H9 (cell line): ENCODE data around the gene VAV2. TPM values are rescaled to one million over a fixed set of nuclear protein-coding genes. Genes with fewer than 3 reads are reported as not detected.
A peak's percentile ranks its signal among the peaks of the same experiment; 100 is the strongest.

Source experiments
- DNase-seq: peaks from one replicate; pipeline ENCODE4 v3.0.0-alpha.2; 2017
- H2AFZ ChIP-seq: one replicate; pipeline ENCODE4 v1.6.1; 2013; ENCODE audit warnings: mild to moderate bottlenecking, low read length, control low read depth, moderate library complexity
- H2AK5ac ChIP-seq: 2 replicates; pipeline ENCODE4 v1.6.1; 2013; ENCODE audit warnings: low read length, control low read depth, mixed read lengths; ENCODE audit not compliant: insufficient read length
- H2BK120ac ChIP-seq: one replicate; pipeline ENCODE4 v1.6.1; 2013; ENCODE audit warnings: low read depth, mild to moderate bottlenecking, low read length, control low read depth, inconsistent platforms; ENCODE audit not compliant: poor library complexity, severe bottlenecking
- H2BK12ac ChIP-seq: 2 replicates; pipeline ENCODE4 v1.6.1; 2013; ENCODE audit warnings: low read length, control low read depth, mixed read lengths, low read depth; ENCODE audit not compliant: insufficient read length
- H2BK15ac ChIP-seq: 2 replicates; pipeline ENCODE4 v1.6.1; 2013; ENCODE audit warnings: low read depth, low read length, control low read depth
- H2BK20ac ChIP-seq: one replicate; pipeline ENCODE4 v1.6.1; 2013; ENCODE audit warnings: low read depth, mild to moderate bottlenecking, low read length, control low read depth, inconsistent platforms; ENCODE audit not compliant: poor library complexity, severe bottlenecking
- H2BK5ac ChIP-seq: 2 replicates; pipeline ENCODE4 v1.6.1; 2013; ENCODE audit warnings: low read length, control low read depth, mixed read lengths; ENCODE audit not compliant: insufficient read length
- H3K14ac ChIP-seq: 2 replicates; pipeline ENCODE4 v1.6.1; 2013; ENCODE audit warnings: low read length, control low read depth; ENCODE audit not compliant: insufficient read depth
- H3K18ac ChIP-seq: 2 replicates; pipeline ENCODE4 v1.6.1; 2013; ENCODE audit warnings: low read depth, mild to moderate bottlenecking, mixed read lengths, low read length, control low read depth; ENCODE audit not compliant: insufficient read length
- H3K23ac ChIP-seq: 2 replicates; pipeline ENCODE4 v1.6.1; 2013; ENCODE audit warnings: low read length, control low read depth, mixed read lengths, low read depth; ENCODE audit not compliant: insufficient read length
- H3K23me2 ChIP-seq: 2 replicates; pipeline ENCODE4 v1.6.1; 2013; ENCODE audit warnings: low read depth, mild to moderate bottlenecking, mixed read lengths, low read length, control low read depth; ENCODE audit not compliant: insufficient read length, poor library complexity, severe bottlenecking
- H3K27ac ChIP-seq: 2 replicates; pipeline ENCODE4 v1.5.1; 2013; ENCODE audit warnings: low read length, control low read depth, mixed read lengths, low read depth; ENCODE audit not compliant: insufficient read length
- H3K27me3 ChIP-seq: 2 replicates; pipeline ENCODE4 v1.6.1; 2013; ENCODE audit warnings: low read length, control low read depth, inconsistent platforms; ENCODE audit not compliant: insufficient read depth
- H3K4ac ChIP-seq: 2 replicates; pipeline ENCODE4 v1.6.1; 2013; ENCODE audit warnings: low read depth, mild to moderate bottlenecking, control low read depth, inconsistent platforms, low read length, moderate library complexity
- H3K4me1 ChIP-seq: 2 replicates; pipeline ENCODE4 v1.6.1; 2013; ENCODE audit warnings: low read length, control low read depth, inconsistent platforms; ENCODE audit not compliant: insufficient read depth
- H3K4me2 ChIP-seq: 2 replicates; pipeline ENCODE4 v1.6.1; 2013; ENCODE audit warnings: low read length, control low read depth, mixed read lengths; ENCODE audit not compliant: insufficient read length, insufficient read depth
- H3K56ac ChIP-seq: 2 replicates; pipeline ENCODE4 v1.6.1; 2013; ENCODE audit warnings: low read depth, mild to moderate bottlenecking, mixed read lengths, low read length, control low read depth; ENCODE audit not compliant: insufficient read length
- H3K79me1 ChIP-seq: 2 replicates; pipeline ENCODE4 v1.6.1; 2013; ENCODE audit warnings: low read depth, mild to moderate bottlenecking, moderate library complexity, low read length, control low read depth, inconsistent platforms; ENCODE audit not compliant: insufficient read depth, poor library complexity, severe bottlenecking
- H3K79me2 ChIP-seq: 2 replicates; pipeline ENCODE4 v1.6.1; 2013; ENCODE audit warnings: low read length, control low read depth, inconsistent platforms; ENCODE audit not compliant: insufficient read depth
- H3K9ac ChIP-seq: 2 replicates; pipeline ENCODE4 v1.6.1; 2013; ENCODE audit warnings: low read length, control low read depth, mixed read lengths; ENCODE audit not compliant: insufficient read length; ENCODE audit errors: extremely low read depth
- H3K9me3 ChIP-seq: one replicate; pipeline ENCODE4 v1.6.1; 2013; ENCODE audit warnings: low read depth, low read length, inconsistent platforms; ENCODE audit not compliant: control insufficient read depth
- H3T11ph ChIP-seq: one replicate; pipeline ENCODE4 v1.6.1; 2013; ENCODE audit warnings: mild to moderate bottlenecking, low read length, control low read depth, inconsistent platforms
- H4K20me1 ChIP-seq: one replicate; pipeline ENCODE4 v1.6.1; 2013; ENCODE audit not compliant: control insufficient read depth, insufficient read length, insufficient read depth
- H4K5ac ChIP-seq: 2 replicates; pipeline ENCODE4 v1.6.1; 2013; ENCODE audit warnings: low read depth, mild to moderate bottlenecking, mixed read lengths, low read length, control low read depth; ENCODE audit not compliant: insufficient read length
- H4K8ac ChIP-seq: replicated peaks from 2 replicates; pipeline ENCODE4 v1.6.1; 2013; ENCODE audit warnings: low read length, control low read depth, mixed read lengths, low read depth; ENCODE audit not compliant: insufficient read length
- H4K91ac ChIP-seq: 2 replicates; pipeline ENCODE4 v1.6.1; 2013; ENCODE audit warnings: low read depth, mild to moderate bottlenecking, moderate library complexity, mixed read lengths, low read length, control low read depth; ENCODE audit not compliant: insufficient read length
- H3K27ac Mint-ChIP-seq, 3 experiments: 2 replicates in 2 of 3; 3 replicates in 1 of 3; pipeline ENCODE4 v1.8.0; 2020 to 2021; ENCODE audit warnings: mixed read lengths in 3 of 3, mild to moderate bottlenecking in 1 of 3, moderate library complexity in 1 of 3
- H3K27me3 Mint-ChIP-seq: 2 replicates; pipeline ENCODE4 v1.8.0; 2021; ENCODE audit warnings: low read depth, mild to moderate bottlenecking, moderate library complexity, mixed read lengths
- H3K36me3 Mint-ChIP-seq, 3 experiments: 2 replicates in 2 of 3; 3 replicates in 1 of 3; pipeline ENCODE4 v1.8.0; 2020 to 2021; ENCODE audit warnings: low read depth in 3 of 3, mixed read lengths in 3 of 3; ENCODE audit not compliant: insufficient read depth in 1 of 3
- H3K4me1 Mint-ChIP-seq, 2 experiments: 2 replicates each; pipeline ENCODE4 v1.8.0; 2020; ENCODE audit warnings: mixed read lengths in 2 of 2
- H3K4me3 Mint-ChIP-seq, 2 experiments: 2 replicates in 1 of 2; 3 replicates in 1 of 2; pipeline ENCODE4 v1.8.0; 2020 to 2021; ENCODE audit warnings: mild to moderate bottlenecking in 2 of 2, mixed read lengths in 2 of 2, moderate library complexity in 1 of 2
- H3K9me3 Mint-ChIP-seq, 2 experiments: 2 replicates in 1 of 2; 3 replicates in 1 of 2; pipeline ENCODE4 v1.8.0; 2020; ENCODE audit warnings: mild to moderate bottlenecking in 2 of 2, mixed read lengths in 2 of 2, moderate library complexity in 1 of 2
- WGBS: extraction: QIAGEN DNeasy Blood & Tissue Kit; methylation state at CpG from one replicate; pipeline ENCODE4 v1.1.7; 2013; ENCODE audit warnings: missing lambda C conversion rate, low lambda C conversion rate, mixed read lengths; ENCODE audit not compliant: insufficient read length; ENCODE audit errors: extremely low coverage; 5-methylcytosine and 5-hydroxymethylcytosine counted together
- total RNA-seq: library from RNA; stranded (reverse); gene quantifications from 2 replicates; pipeline ENCODE4 v1.2.1, GENCODE V29; 2021
- TF ChIP-seq, protein P1 (sequence below): fragments of 200-600 bp; sonication (generic); conservative IDR thresholded peaks from 3 replicates; pipeline ENCODE4 v1.8.0; 2021; ENCODE audit warnings: antibody characterized with exemption, mild to moderate bottlenecking

The VAV2 gene
- total RNA-seq, 1 experiment from 2014 or later: 58.7 TPM

DNA sequence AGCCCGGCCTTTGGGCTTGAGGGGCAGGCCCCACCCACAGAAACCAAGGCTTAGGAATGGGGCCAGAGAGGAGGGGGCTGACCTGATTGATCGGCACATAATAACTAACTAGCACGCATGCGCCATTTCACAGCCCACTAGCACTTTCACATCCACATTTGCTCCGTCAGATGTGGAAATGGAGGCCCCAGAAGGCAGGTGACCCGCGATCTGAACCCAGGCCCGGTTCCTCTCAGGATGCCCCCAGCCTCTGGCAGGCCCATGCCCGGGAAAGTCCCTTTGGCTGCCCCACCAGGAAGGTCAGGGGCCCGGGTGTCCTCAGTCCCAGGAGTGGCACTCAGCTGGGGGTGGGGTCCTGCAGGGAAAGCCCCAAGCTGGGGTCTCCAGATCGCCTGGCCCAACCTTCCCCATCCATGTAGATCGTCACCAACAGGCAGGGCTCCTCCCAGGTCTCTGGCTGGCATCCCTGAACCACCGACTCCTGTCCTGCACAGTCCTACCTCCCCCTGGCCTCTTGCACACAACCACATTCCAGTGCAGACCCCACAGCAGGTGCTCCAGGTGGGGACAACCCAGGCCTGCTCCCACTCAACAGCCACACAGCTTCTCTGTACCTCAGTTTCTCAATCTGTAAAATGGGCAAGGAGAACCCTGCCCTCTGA, 46.7 kb downstream of the VAV2 start:
- peaks cover 7% of the 10 kb centered on the region; the same call in 1 of the 2 replicates for H3K79me2 ChIP-seq

More for the DNA sequence above, 46.7 kb downstream of the VAV2 start:
- H3K4me2 ChIP-seq: no peak overlapping the region
- H3K27me3 Mint-ChIP-seq: no peaks in the 10 kb centered on the region
- H3T11ph ChIP-seq: no peak overlapping the region
- H3K36me3 Mint-ChIP-seq: peaks cover 2 to 20% (median 4%) of the 10 kb centered on the region in 3 experiments; a peak in 4 of 7 replicates
- no peak overlapping the region for H3K27ac ChIP-seq
- H2AFZ ChIP-seq: no peak overlapping the region
- peaks cover 20 to 25% of the 10 kb centered on the region in 2 experiments for H3K4me1 Mint-ChIP-seq
- no peak overlapping the region for H4K8ac ChIP-seq
- H3K14ac ChIP-seq: no peak overlapping the region
- H3K4me3 Mint-ChIP-seq: no peak overlapping the region
- no peak overlapping the region for H3K56ac ChIP-seq
- H2BK20ac ChIP-seq: no peak overlapping the region
- peak overlapping the region; percentile 69 to 94 (median 91); a peak in 4 of 7 replicates for H3K27ac Mint-ChIP-seq
- H3K9ac ChIP-seq: no peak overlapping the region
- no peak overlapping the region for H2BK15ac ChIP-seq
- no peak overlapping the region for H2AK5ac ChIP-seq
- H3K4ac ChIP-seq: no peak overlapping the region
- TF ChIP-seq, protein P1, sequence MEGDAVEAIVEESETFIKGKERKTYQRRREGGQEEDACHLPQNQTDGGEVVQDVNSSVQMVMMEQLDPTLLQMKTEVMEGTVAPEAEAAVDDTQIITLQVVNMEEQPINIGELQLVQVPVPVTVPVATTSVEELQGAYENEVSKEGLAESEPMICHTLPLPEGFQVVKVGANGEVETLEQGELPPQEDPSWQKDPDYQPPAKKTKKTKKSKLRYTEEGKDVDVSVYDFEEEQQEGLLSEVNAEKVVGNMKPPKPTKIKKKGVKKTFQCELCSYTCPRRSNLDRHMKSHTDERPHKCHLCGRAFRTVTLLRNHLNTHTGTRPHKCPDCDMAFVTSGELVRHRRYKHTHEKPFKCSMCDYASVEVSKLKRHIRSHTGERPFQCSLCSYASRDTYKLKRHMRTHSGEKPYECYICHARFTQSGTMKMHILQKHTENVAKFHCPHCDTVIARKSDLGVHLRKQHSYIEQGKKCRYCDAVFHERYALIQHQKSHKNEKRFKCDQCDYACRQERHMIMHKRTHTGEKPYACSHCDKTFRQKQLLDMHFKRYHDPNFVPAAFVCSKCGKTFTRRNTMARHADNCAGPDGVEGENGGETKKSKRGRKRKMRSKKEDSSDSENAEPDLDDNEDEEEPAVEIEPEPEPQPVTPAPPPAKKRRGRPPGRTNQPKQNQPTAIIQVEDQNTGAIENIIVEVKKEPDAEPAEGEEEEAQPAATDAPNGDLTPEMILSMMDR: no peak
- peaks cover 6% of the 10 kb centered on the region for H3K79me1 ChIP-seq
- no peak overlapping the region for H2BK5ac ChIP-seq
- no peaks in the 10 kb centered on the region; the same call in 1 of the 2 replicates for H3K4me1 ChIP-seq
- H3K9me3 Mint-ChIP-seq: no peaks in the 10 kb centered on the region
- no peak overlapping the region for H3K18ac ChIP-seq
- no peak overlapping the region for H2BK12ac ChIP-seq
- no peak for DNase-seq
- H3K9me3 ChIP-seq: no peaks in the 10 kb centered on the region
- WGBS: no CpG with 5 or more reads among the region's 13 CpGs
- no peak overlapping the region for H4K91ac ChIP-seq
- H3K27me3 ChIP-seq: no peaks in the 10 kb centered on the region
- H4K20me1 ChIP-seq: peaks cover 7% of the 10 kb centered on the region
- H3K23ac ChIP-seq: no peak overlapping the region
- H4K5ac ChIP-seq: no peak overlapping the region
- H2BK120ac ChIP-seq: no peak overlapping the region
- no peaks in the 10 kb centered on the region for H3K23me2 ChIP-seq
